HEK293T (cell line): ENCODE results near the gene SNRPB.

Source experiments
- CTCF ChIA-PET: fragments of 350-600 bp; formaldehyde crosslinking; extraction: SDS; loops from one replicate; lab custom pipeline; 2021; ENCODE audit warnings: antibody characterized with exemption, inconsistent platforms; lab: Yijun Ruan, JAX
- POLR2A ChIA-PET: fragments of 350-600 bp; formaldehyde crosslinking; extraction: SDS; loops from one replicate; lab custom pipeline; 2020; ENCODE audit warnings: antibody characterized with exemption, inconsistent platforms; lab: Yijun Ruan, JAX
- DNase-seq: peaks from one replicate; pipeline ENCODE4 v3.0.0; 2012; ENCODE audit warnings: mixed read lengths; ENCODE audit errors: extremely low spot score
- ARNT ChIP-seq: fragments of 450-650 bp; IDR thresholded peaks from 2 replicates; pipeline ENCODE4 v1.6.1; 2017; ENCODE audit warnings: mild to moderate bottlenecking
- BHLHE40 ChIP-seq: fragments of 450-650 bp; IDR thresholded peaks from 2 replicates; pipeline ENCODE4 v1.6.1; 2016; ENCODE audit warnings: mild to moderate bottlenecking, moderate library complexity, borderline replicate concordance
- CTBP1 ChIP-seq: fragments of 450-650 bp; IDR thresholded peaks from 2 replicates; pipeline ENCODE4 v1.6.1; 2016; ENCODE audit warnings: borderline replicate concordance
- ELF4 ChIP-seq: fragments of 450-650 bp; IDR thresholded peaks from 2 replicates; pipeline ENCODE4 v1.6.1; 2017; ENCODE audit warnings: antibody characterized with exemption
- FOXA1 ChIP-seq: fragments of 450-650 bp; IDR thresholded peaks from 2 replicates; pipeline ENCODE4 v1.6.1; 2016; ENCODE audit warnings: mild to moderate bottlenecking
- FOXK2 ChIP-seq: fragments of 450-650 bp; IDR thresholded peaks from 2 replicates; pipeline ENCODE4 v1.6.1; 2016; ENCODE audit warnings: mild to moderate bottlenecking
- FOXM1 ChIP-seq: fragments of 450-650 bp; IDR thresholded peaks from 2 replicates; pipeline ENCODE4 v1.6.1; 2017; ENCODE audit warnings: mild to moderate bottlenecking, borderline replicate concordance
- HDGF ChIP-seq: fragments of 450-650 bp; IDR thresholded peaks from 2 replicates; pipeline ENCODE4 v1.6.1; 2017; ENCODE audit warnings: antibody characterized with exemption, borderline replicate concordance
- L3MBTL2 ChIP-seq: fragments of 450-650 bp; conservative IDR thresholded peaks from 2 replicates; pipeline ENCODE4 v1.6.1; 2016; ENCODE audit warnings: mild to moderate bottlenecking
- LEF1 ChIP-seq: fragments of 450-650 bp; IDR thresholded peaks from 2 replicates; pipeline ENCODE4 v1.6.1; 2017; ENCODE audit warnings: mild to moderate bottlenecking, borderline replicate concordance
- NFRKB ChIP-seq: fragments of 450-650 bp; IDR thresholded peaks from 2 replicates; pipeline ENCODE4 v1.6.1; 2016; ENCODE audit warnings: mild to moderate bottlenecking, moderate library complexity
- SP1 ChIP-seq: fragments of 450-650 bp; IDR thresholded peaks from 2 replicates; pipeline ENCODE4 v1.6.1; 2017
- SUZ12 ChIP-seq: fragments of 450-650 bp; IDR thresholded peaks from 2 replicates; pipeline ENCODE4 v1.6.1; 2016; ENCODE audit warnings: mild to moderate bottlenecking
- TARDBP ChIP-seq: fragments of 450-650 bp; IDR thresholded peaks from 2 replicates; pipeline ENCODE4 v1.6.1; 2016
- ZNF384 ChIP-seq: fragments of 450-650 bp; IDR thresholded peaks from 2 replicates; pipeline ENCODE4 v1.6.1; 2016
- TF ChIP-seq, protein P1 (sequence below): fragments of 450-650 bp; IDR thresholded peaks from 2 replicates; pipeline ENCODE4 v1.6.1; 2016

SNRPB gene

GRCh38 chr20:2485661-2486060 is 15.1 kb upstream of the SNRPB start:
- CTCF ChIA-PET: no interaction called here
- DNase-seq: no peak
- POLR2A ChIA-PET: no interaction called here
- TF ChIP-seq FOXM1 (no peak), TARDBP (no peak), L3MBTL2 (no peak), LEF1 (no peak), FOXK2 (no peak), FOXA1 (no peak), SP1 (no peak), HDGF (no peak), NFRKB (no peak), SUZ12 (no peak), CTBP1 (no peak), BHLHE40 (no peak), ZNF384 (no peak), ARNT (no peak), ELF4 (no peak)
- TF ChIP-seq, protein P1, sequence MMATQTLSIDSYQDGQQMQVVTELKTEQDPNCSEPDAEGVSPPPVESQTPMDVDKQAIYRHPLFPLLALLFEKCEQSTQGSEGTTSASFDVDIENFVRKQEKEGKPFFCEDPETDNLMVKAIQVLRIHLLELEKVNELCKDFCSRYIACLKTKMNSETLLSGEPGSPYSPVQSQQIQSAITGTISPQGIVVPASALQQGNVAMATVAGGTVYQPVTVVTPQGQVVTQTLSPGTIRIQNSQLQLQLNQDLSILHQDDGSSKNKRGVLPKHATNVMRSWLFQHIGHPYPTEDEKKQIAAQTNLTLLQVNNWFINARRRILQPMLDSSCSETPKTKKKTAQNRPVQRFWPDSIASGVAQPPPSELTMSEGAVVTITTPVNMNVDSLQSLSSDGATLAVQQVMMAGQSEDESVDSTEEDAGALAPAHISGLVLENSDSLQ: no peak

DNA sequence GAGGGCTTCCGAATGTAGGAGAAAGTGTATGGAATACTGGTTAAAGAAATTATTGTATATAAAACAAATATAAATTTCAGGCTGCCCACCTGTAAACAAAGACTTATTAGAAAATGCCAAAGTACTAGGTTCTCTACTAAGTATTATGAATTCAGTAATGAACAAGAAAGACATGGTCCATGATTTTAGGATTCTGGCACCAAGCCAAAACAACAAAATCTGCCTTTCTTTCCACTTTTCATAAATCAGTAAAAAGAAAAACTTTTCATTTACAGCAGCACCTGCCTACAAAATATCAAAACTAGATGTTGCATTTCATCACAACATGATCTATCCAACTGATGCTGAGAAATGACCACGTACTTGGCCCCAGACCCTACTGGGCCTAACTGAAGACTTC is 14.5 kb upstream of the SNRPB start:
- CTCF ChIA-PET: no interaction called here
- no peak for DNase-seq
- POLR2A ChIA-PET: no interaction called here
- TF ChIP-seq L3MBTL2: no peak
- TF ChIP-seq CTBP1: no peak
- no peak for TF ChIP-seq BHLHE40
- no peak for TF ChIP-seq LEF1
- no peak for TF ChIP-seq FOXA1
- TF ChIP-seq, protein P1: no peak
- TF ChIP-seq HDGF: no peak
- TF ChIP-seq SUZ12: no peak
- no peak for TF ChIP-seq SP1

GRCh38 chr20:2483504-2483903 is 12.9 kb upstream of the SNRPB start:
- ChIA-PET CTCF (no interaction called here), POLR2A (interaction anchor here (1.2 kb wide), 1 partner anchor 13 kb away, joined by 5 read pairs; the partner anchor contains the start of gene SNRPB)
- TF ChIP-seq HDGF (no peak), NFRKB (no peak), TARDBP (no peak), FOXA1 (no peak), SP1 (no peak), ARNT (no peak)
- no peak for DNase-seq

GRCh38 chr20:2480381-2480780 is 9.8 kb upstream of the SNRPB start:
- CTCF ChIA-PET: no interaction called here
- no peak for DNase-seq
- POLR2A ChIA-PET: no interaction called here
- TF ChIP-seq L3MBTL2: no peak
- no peak for TF ChIP-seq CTBP1
- TF ChIP-seq FOXA1: no peak

DNA sequence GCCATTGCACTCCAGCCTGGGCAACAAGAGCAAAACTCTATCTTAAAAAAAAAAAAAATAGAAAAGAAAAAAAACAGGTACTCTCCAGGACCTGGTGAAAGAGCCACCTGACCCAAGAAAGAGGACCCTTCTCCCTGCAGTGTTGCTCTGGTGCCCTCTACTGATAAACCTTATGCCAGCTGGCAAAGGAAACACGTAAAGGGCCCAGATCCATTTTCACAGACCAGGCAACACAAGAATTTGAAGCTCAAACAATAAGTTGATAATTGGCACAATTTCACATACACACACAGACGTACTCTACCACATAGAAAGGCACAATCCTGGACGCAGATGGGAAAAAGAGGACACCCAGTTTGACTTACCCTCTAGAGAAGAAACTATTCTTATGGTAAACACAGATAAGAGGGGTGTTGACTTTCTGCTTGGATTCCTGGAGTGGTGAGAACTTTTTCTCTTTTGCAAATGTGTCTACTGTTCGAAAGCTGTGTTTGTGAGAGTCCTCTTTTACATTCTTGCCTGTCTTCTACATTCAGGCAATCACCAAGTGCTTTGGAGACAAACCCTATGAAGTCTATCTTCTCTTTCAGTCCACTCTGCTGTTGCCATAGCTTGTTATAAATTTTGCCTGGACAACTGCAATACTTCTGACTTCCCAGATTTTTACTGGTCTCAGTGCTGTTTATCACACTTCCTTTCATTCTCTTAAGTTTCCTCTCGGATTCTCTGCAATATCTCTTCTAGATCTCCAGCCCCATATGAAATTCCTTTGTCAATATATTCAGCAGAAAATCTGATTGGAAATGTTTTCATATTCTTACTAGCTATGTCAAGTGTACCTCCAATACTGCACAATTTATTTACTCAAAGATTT is 6.4 kb upstream of the SNRPB start:
- TF ChIP-seq SP1: no peak
- no peak for DNase-seq
- ChIA-PET POLR2A (interaction anchor here (1.5 kb wide), 1 partner anchor 175 kb away, joined by 6 read pairs; the partner anchor contains the start of gene NOP56), CTCF (no interaction called here)

DNA sequence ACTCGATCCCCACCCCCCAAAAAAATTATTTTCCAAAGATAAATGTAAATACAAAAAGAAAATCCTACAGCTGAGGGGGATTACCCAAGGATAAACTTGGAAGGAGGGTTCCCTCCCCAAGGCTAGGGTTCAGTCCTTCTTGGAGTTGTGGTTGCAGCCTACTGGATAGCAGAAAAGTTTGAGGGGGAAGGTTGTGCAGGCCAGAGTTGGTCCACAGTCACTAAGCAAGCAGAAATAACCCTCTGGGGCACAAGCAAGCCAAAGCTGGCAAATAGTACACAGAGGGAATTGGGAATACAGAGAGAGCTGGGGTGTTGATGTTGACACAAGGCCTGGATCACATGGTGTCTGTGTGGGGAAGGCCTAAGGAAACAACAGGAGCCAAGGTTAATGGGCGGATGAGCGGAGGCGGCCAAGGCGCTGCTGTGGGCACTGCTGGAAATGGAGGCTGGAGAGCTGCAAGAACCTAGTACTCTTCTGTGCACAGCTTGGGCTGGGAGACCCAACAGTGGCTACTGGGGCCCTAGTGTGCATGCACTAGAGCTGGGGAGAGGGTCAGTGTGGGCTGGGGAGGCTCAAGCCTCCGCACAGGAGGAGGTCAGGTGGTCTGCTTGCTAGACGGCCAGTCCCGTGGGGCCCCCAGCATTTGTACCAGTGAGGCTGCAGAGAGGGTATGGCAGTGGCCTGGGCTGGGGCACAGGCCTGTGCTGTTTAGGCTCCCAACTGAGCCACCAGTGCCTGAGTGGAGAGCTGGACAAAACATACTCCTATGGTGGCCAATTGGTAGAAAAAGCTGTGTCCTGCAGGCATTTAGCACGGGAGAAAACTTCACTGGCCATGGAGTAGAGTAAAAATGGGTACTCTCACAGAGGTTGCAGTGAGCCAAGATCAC is 5.5 kb upstream of the SNRPB start:
- TF ChIP-seq HDGF (no peak), CTBP1 (no peak), SUZ12 (no peak), BHLHE40 (no peak), ELF4 (no peak), FOXK2 (no peak), L3MBTL2 (no peak), LEF1 (no peak), FOXM1 (no peak), SP1 (no peak), TARDBP (no peak), FOXA1 (no peak), NFRKB (no peak), ARNT (no peak), ZNF384 (no peak)
- TF ChIP-seq, protein P1: no peak
- ChIA-PET POLR2A (interaction anchor here (1.5 kb wide), 1 partner anchor 176 kb away, joined by 6 read pairs; the partner anchor contains the start of gene NOP56), CTCF (no interaction called here)
- no peak for DNase-seq
